Astrocyte (in vitro differentiated cells and primary cell): ENCODE measurements around the gene KRT86. TPM values are rescaled to one million over a fixed set of nuclear protein-coding genes. Genes with fewer than 3 reads are reported as not detected.

Experiments used
- DNase-seq: peaks from one replicate; pipeline ENCODE4 v3.0.0-alpha.2; 2010; ENCODE audit warnings: low read depth
- FAIRE-seq: peaks from 2 replicates; lab custom pipeline; 2011; peaks lifted over from hg19 to GRCh38; lab: Jason Lieb, UNC
- H2AFZ ChIP-seq: 2 replicates; pipeline ENCODE4 v1.6.0; 2012; ENCODE audit warnings: low read depth, low read length, inconsistent platforms
- H3K27ac ChIP-seq: 2 replicates; pipeline ENCODE4 v1.5.1; 2011; ENCODE audit warnings: low read depth, low read length, inconsistent platforms
- H3K27me3 ChIP-seq: 2 replicates; pipeline ENCODE4 v1.6.0; 2011; ENCODE audit warnings: low read length, inconsistent platforms; ENCODE audit not compliant: insufficient read depth
- H3K36me3 ChIP-seq: 2 replicates; pipeline ENCODE4 v1.5.1; 2011; ENCODE audit warnings: low read length, inconsistent platforms; ENCODE audit not compliant: insufficient read depth
- H3K4me1 ChIP-seq: 2 replicates; pipeline ENCODE4 v1.5.1; 2011; ENCODE audit warnings: low read length, inconsistent platforms; ENCODE audit not compliant: insufficient read depth
- H3K4me2 ChIP-seq: 2 replicates; pipeline ENCODE4 v1.6.0; 2012; ENCODE audit warnings: low read length, inconsistent platforms
- H3K4me3 ChIP-seq: 2 replicates; pipeline ENCODE4 v1.5.1; 2011; ENCODE audit warnings: low read depth, mild to moderate bottlenecking, low read length, inconsistent platforms; ENCODE audit not compliant: insufficient read depth
- H3K79me2 ChIP-seq: 2 replicates; pipeline ENCODE4 v1.6.0; 2012; ENCODE audit warnings: mild to moderate bottlenecking, low read length, inconsistent platforms; ENCODE audit not compliant: insufficient read depth
- H3K9ac ChIP-seq: 2 replicates; pipeline ENCODE4 v1.6.0; 2012; ENCODE audit warnings: mild to moderate bottlenecking, low read length, inconsistent platforms
- H3K9me3 ChIP-seq: 2 replicates; pipeline ENCODE4 v1.5.1; 2012; ENCODE audit warnings: low read depth, mild to moderate bottlenecking, low read length, inconsistent platforms; ENCODE audit not compliant: insufficient read depth
- H4K20me1 ChIP-seq: 2 replicates; pipeline ENCODE4 v1.6.0; 2012; ENCODE audit warnings: low read length, inconsistent platforms; ENCODE audit not compliant: insufficient read depth
- H3K27ac Mint-ChIP-seq: one replicate; pipeline ENCODE4 v1.8.0; 2021; ENCODE audit warnings: mild to moderate bottlenecking, mixed read lengths; ENCODE audit not compliant: unreplicated experiment
- H3K27me3 Mint-ChIP-seq: one replicate; pipeline ENCODE4 v1.8.0; 2021; ENCODE audit warnings: low read depth, mixed read lengths; ENCODE audit not compliant: unreplicated experiment
- H3K36me3 Mint-ChIP-seq: one replicate; pipeline ENCODE4 v1.8.0; 2021; ENCODE audit warnings: low read depth, mixed read lengths; ENCODE audit not compliant: unreplicated experiment
- H3K4me1 Mint-ChIP-seq: one replicate; pipeline ENCODE4 v1.8.0; 2021; ENCODE audit warnings: low read depth, mixed read lengths; ENCODE audit not compliant: unreplicated experiment
- H3K4me3 Mint-ChIP-seq: one replicate; pipeline ENCODE4 v1.8.0; 2021; ENCODE audit warnings: mild to moderate bottlenecking, moderate library complexity, mixed read lengths; ENCODE audit not compliant: unreplicated experiment
- H3K9me3 Mint-ChIP-seq: one replicate; pipeline ENCODE4 v1.8.0; 2021; ENCODE audit warnings: mild to moderate bottlenecking, mixed read lengths; ENCODE audit not compliant: unreplicated experiment
- EZH2 ChIP-seq: IDR thresholded peaks from 2 replicates; pipeline ENCODE4 v1.6.1; 2012; ENCODE audit warnings: mild to moderate bottlenecking, low read length, inconsistent platforms; ENCODE audit not compliant: insufficient read depth
- total RNA-seq: library from RNA; stranded (reverse); gene quantifications from 2 replicates; pipeline ENCODE4 v1.2.1, GENCODE V29; 2021
- TF ChIP-seq, protein P1 (sequence below): IDR thresholded peaks from 2 replicates; pipeline ENCODE4 v1.5.1; 2011; ENCODE audit warnings: low read depth, mild to moderate bottlenecking, inconsistent platforms, low read length, moderate library complexity; ENCODE audit not compliant: insufficient read depth

Gene KRT86
- total RNA-seq, 1 donor from 2014 or later: 0.43 TPM

DNA sequence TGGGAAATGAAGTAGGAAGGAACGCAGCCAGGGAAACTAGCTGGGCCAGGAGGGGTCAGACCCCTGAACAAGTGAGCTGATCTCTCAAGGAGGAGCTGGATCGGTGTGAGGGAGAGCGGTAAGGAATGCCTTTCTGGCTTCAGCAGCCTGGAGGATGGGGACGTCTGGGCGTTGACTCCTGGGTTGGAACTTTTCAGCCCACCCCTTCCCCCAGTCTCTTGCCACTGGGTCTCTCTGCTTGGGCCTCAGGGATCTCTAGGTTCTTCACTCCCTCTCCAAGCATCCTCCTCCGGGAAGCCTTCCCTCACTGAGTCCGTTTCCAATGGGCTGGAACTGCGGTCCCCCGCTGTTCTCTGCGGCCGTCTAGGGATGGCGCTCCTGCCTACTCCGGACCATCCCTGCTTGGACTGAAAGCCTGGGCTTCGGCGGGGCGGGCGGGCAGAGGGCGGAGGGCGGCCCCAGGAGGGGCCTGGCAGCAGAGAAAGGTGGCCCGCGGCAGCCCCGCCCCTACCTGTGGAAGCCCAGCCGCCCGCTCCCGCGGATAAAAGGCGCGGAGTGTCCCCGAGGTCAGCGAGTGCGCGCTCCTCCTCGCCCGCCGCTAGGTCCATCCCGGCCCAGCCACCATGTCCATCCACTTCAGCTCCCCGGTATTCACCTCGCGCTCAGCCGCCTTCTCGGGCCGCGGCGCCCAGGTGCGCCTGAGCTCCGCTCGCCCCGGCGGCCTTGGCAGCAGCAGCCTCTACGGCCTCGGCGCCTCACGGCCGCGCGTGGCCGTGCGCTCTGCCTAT is 41.6 kb upstream of the KRT86 start, which contains the start of gene KRT7:
Gene KRT7, plus strand, starts transcription at position 570 of the 788 bp plus-strand sequence. Its CDS starts 54 bp downstream, at position 624.
- H3K4me1 Mint-ChIP-seq: peaks cover 55% of the 10 kb centered on the region
- H3K4me3 ChIP-seq: peak within 1 kb of the TSS; percentile 45
- peak within 1 kb of the TSS; percentile 62 for H2AFZ ChIP-seq
- H3K27ac Mint-ChIP-seq: peak within 1 kb of the TSS; percentile 77
- TF ChIP-seq, protein P1, sequence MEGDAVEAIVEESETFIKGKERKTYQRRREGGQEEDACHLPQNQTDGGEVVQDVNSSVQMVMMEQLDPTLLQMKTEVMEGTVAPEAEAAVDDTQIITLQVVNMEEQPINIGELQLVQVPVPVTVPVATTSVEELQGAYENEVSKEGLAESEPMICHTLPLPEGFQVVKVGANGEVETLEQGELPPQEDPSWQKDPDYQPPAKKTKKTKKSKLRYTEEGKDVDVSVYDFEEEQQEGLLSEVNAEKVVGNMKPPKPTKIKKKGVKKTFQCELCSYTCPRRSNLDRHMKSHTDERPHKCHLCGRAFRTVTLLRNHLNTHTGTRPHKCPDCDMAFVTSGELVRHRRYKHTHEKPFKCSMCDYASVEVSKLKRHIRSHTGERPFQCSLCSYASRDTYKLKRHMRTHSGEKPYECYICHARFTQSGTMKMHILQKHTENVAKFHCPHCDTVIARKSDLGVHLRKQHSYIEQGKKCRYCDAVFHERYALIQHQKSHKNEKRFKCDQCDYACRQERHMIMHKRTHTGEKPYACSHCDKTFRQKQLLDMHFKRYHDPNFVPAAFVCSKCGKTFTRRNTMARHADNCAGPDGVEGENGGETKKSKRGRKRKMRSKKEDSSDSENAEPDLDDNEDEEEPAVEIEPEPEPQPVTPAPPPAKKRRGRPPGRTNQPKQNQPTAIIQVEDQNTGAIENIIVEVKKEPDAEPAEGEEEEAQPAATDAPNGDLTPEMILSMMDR: no peak
- peak within 1 kb of the TSS; percentile 81 for H3K9ac ChIP-seq
- peak within 1 kb of the TSS; percentile 75 for H3K4me2 ChIP-seq
- H3K27me3 Mint-ChIP-seq: peaks cover 32% of the 10 kb centered on the region
- H3K4me3 Mint-ChIP-seq: peak within 1 kb of the TSS; percentile 80
- no peak for FAIRE-seq
- H3K4me1 ChIP-seq: peaks cover 52% of the 10 kb centered on the region
- H3K27me3 ChIP-seq: no peaks in the 10 kb centered on the region
- peaks cover 2% of the 10 kb centered on the region for H3K9me3 Mint-ChIP-seq
- peak within 1 kb of the TSS; percentile 96 for H3K27ac ChIP-seq
- DNase-seq: no peak
- H3K79me2 ChIP-seq: peaks cover 4% of the 10 kb centered on the region
- H4K20me1 ChIP-seq: no peaks in the 10 kb centered on the region
- H3K36me3 ChIP-seq: no peaks in the 10 kb centered on the region
- peaks cover 17% of the 10 kb centered on the region for H3K36me3 Mint-ChIP-seq
- H3K9me3 ChIP-seq: no peaks in the 10 kb centered on the region

DNA sequence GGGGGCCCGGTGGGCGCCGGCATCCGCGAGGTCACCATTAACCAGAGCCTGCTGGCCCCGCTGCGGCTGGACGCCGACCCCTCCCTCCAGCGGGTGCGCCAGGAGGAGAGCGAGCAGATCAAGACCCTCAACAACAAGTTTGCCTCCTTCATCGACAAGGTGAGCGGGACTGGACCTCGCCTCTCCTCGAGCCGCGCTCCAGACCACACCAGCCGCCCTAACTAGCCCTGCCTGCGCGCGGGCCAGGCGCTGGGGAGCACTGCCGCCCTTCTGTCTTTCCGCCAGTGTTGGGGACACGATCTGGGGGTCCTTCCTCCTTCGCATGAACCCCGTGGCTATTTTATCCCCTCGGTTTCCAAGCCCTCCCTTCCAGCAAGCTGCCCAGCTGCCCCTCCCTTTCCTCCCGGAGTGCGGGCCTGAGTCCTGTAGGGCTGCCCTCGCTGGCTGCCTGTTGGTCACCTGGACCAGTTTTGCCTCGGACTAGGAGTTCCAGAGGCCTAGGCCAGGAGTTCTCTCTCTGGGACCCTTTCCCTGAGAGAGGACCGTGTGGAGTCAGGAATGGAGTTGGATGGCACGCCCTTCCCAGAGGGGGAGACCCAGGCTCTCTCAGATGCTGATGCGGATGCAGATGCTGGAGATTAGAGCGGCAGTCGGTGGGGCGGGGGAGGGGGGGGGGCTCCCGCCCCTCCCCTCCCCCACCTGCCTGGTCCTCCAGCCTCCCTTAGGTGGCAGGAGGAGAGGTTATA is 40.8 kb upstream of the KRT86 start:
- no peak for FAIRE-seq
- TF ChIP-seq, protein P1: no peak
- TF ChIP-seq EZH2: no peak
- peaks cover 33% of the 10 kb centered on the region for H3K27me3 Mint-ChIP-seq

More for the DNA sequence above, 40.8 kb upstream of the KRT86 start:
- Mint-ChIP-seq H3K9me3 (peaks cover 2% of the 10 kb centered on the region), H3K4me3 (peak overlapping the region; percentile 80), H3K36me3 (peaks cover 17% of the 10 kb centered on the region), H3K27ac (no peak overlapping the region), H3K4me1 (peaks cover 54% of the 10 kb centered on the region)
- Histone ChIP-seq H3K79me2 (peaks cover 4% of the 10 kb centered on the region), H3K4me1 (peaks cover 50% of the 10 kb centered on the region), H4K20me1 (no peaks in the 10 kb centered on the region), H3K27ac (peak overlapping the region; percentile 12), H3K9ac (peak overlapping the region; percentile 81), H3K27me3 (no peaks in the 10 kb centered on the region), H3K4me3 (peak overlapping the region; percentile 45), H3K9me3 (no peaks in the 10 kb centered on the region), H2AFZ (peak overlapping the region; percentile 62), H3K4me2 (peak overlapping the region; percentile 75), H3K36me3 (no peaks in the 10 kb centered on the region)
- no peak for DNase-seq
